ENCODE results near the gene NCK1.

Gene NCK1

DNA sequence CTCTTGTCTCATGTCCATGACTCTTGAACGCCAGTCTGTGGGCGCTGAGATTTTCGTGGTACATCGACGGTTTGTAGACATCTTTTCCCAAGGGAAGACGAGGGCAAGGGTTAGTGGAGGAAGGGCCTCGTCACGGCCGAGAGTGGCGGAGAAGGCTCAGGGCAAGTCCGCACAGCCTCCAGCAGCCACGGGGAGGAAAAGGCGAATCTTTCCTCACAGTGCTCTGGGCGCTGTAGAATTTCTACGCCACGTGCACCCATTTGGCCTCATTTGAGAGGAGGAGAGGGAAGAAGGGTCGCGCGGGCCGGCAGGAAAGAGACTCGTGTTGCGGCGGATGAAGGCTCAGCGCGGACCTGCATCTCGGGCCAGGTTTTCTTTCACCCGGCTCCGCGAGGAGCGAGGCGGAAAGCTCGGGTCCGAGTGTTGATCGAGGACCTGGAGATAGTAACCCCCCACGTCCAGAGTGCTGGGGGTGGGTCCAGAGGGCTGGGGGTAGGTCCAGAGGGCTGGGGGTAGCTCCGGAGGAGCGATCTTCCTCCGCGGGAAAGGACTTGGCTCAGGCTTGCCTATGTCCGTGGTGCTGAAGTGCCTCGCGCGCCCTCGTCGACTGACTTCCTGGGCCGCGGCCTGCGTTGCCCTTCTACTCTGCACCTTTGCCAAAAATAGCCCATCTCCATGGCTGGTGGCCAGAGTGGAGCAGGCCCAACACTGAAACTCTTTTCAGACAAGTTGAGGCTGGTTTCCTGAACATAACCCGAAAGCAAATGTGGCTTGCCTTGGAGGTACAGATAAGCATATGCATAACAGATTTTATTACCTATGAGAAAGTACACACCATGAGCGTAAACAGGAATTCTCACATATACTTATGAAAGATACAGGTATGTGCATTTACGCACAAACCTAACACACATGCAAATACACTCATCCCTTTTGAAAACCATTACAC, 42.0 kb upstream of the NCK1 start:
- TF ChIP-seq, protein P1, sequence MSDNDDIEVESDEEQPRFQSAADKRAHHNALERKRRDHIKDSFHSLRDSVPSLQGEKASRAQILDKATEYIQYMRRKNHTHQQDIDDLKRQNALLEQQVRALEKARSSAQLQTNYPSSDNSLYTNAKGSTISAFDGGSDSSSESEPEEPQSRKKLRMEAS (IDR thresholded peaks at IDR 0.05; ENCODE audit: low read depth, low read length) = no peak
- TF ChIP-seq, protein P2, sequence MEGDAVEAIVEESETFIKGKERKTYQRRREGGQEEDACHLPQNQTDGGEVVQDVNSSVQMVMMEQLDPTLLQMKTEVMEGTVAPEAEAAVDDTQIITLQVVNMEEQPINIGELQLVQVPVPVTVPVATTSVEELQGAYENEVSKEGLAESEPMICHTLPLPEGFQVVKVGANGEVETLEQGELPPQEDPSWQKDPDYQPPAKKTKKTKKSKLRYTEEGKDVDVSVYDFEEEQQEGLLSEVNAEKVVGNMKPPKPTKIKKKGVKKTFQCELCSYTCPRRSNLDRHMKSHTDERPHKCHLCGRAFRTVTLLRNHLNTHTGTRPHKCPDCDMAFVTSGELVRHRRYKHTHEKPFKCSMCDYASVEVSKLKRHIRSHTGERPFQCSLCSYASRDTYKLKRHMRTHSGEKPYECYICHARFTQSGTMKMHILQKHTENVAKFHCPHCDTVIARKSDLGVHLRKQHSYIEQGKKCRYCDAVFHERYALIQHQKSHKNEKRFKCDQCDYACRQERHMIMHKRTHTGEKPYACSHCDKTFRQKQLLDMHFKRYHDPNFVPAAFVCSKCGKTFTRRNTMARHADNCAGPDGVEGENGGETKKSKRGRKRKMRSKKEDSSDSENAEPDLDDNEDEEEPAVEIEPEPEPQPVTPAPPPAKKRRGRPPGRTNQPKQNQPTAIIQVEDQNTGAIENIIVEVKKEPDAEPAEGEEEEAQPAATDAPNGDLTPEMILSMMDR (IDR thresholded peaks at IDR 0.05; ENCODE audit: low read depth, low read length) = no peak
- TF ChIP-seq POLR2A (IDR thresholded peaks at IDR 0.05; ENCODE audit: extremely low read depth, insufficient read length) (no peak), MYC (IDR thresholded peaks at IDR 0.05; ENCODE audit: low read depth, low read length) (no peak)
- DNase-seq (ENCODE audit: low read depth) = peak; percentile 68
- H3K4me3 ChIP-seq (ENCODE audit: low read depth, low read length) = peak overlapping the region; percentile 75

DNA sequence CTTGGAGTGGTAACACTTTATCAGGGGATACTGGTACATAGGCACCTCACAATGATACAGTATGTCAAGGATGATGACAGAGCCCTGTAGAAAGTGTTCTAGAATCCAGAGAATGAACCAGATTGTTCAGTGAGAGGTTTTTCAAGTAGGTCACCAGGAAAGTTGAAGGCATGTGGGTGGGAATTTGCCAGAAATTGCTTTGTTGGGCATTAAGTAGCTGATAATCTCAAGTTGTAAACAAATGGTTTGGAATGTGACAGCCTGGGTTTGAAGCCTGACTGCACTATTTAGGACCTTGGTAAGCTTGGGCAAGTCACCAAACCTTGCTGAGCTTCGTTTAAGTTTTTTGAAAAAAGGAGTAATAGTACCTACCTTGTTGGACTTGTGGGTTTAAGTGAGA, 30.5 kb upstream of the NCK1 start:
- DNase-seq (ENCODE audit: low read depth) = no peak
- TF ChIP-seq POLR2A (IDR thresholded peaks at IDR 0.05; ENCODE audit: extremely low read depth, insufficient read length) (no peak), MYC (IDR thresholded peaks at IDR 0.05; ENCODE audit: low read depth, low read length) (no peak)
- TF ChIP-seq, protein P2 (IDR thresholded peaks at IDR 0.05; ENCODE audit: low read depth, low read length) = no peak
- TF ChIP-seq, protein P1 (IDR thresholded peaks at IDR 0.05; ENCODE audit: low read depth, low read length) = no peak
- no peak overlapping the region for H3K4me3 ChIP-seq (ENCODE audit: low read depth, low read length)

DNA sequence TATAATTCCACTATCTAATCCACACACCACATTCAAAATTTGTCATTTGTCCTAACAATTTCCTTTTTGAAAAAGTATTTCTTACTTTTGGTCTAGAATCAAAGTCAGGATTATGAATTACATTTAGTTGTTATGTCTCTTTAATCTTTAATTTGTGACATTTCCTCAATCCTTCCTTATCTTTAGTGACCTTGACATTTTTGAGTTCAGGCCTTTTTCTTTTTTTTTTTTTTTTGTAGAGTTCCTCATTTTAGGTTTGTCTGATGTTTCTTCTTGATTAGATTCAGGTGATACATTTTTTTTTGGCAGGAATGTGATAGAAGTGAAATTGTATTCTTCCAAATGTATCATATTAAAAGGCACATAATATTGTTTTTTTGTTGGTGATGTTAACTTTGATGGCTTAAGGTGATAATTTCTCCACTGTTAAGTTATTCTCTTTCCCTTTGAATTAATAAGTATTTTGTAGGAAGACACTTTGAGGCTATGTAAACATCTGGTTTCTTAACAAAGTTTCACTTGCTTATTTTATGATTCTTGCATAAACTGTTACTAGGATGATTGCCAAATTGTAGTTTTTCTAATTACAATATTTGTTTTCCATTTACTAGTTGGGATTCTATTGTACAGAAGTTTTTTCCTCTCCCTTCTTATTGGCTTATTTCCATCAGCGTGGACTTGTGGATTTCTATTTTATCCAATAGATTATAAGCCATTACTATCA, 26.8 kb upstream of the NCK1 start:
- no peak overlapping the region for H3K4me3 ChIP-seq (ENCODE audit: low read depth, low read length)
- TF ChIP-seq POLR2A (IDR thresholded peaks at IDR 0.05; ENCODE audit: extremely low read depth, insufficient read length) (no peak), MYC (IDR thresholded peaks at IDR 0.05; ENCODE audit: low read depth, low read length) (no peak)
- TF ChIP-seq, protein P1 (IDR thresholded peaks at IDR 0.05; ENCODE audit: low read depth, low read length) = no peak
- TF ChIP-seq, protein P2 (IDR thresholded peaks at IDR 0.05; ENCODE audit: low read depth, low read length) = no peak
- no peak for DNase-seq (ENCODE audit: low read depth)

DNA sequence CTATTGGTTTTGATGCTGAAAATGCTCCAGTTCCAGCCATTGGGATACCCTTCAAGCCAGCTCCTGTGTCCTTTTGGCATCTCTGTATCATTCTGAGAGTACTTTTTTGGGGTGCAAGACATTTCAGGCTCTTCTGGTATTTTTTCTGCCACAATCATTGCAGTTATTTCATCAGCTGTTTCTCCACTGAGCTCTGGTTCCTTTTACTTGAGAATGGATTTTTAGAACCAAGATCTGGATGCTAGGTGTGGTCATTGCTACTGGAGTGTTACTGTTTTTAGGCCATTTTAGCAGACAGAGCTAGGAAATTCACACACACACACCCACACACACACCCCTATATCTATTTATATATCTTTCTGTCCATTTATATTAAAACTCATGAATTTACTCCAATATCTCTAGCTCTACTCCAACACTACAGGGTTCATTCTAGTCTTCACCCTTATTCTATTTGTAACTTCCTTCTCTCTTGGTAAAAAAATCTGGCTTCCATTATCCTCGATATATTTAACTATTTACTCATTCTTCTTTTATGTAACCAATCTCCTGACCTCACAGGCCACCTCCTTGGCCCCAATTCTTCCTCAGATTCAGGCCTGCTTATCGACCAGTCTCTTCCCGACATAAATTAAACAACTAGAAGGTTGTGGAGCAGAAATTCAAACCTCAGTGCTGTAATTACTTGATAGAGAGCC, 26.0 kb upstream of the NCK1 start:
- H3K4me3 ChIP-seq (ENCODE audit: low read depth, low read length) = no peak overlapping the region
- no peak for DNase-seq (ENCODE audit: low read depth)

More for the DNA sequence above, 26.0 kb upstream of the NCK1 start:
- TF ChIP-seq, protein P1 (IDR thresholded peaks at IDR 0.05; ENCODE audit: low read depth, low read length) = no peak
- TF ChIP-seq MYC (IDR thresholded peaks at IDR 0.05; ENCODE audit: low read depth, low read length) (no peak), POLR2A (IDR thresholded peaks at IDR 0.05; ENCODE audit: extremely low read depth, insufficient read length) (no peak)
- TF ChIP-seq, protein P2 (IDR thresholded peaks at IDR 0.05; ENCODE audit: low read depth, low read length) = no peak
